Measurements from ENCODE around the gene LIMS2.

GRCh38 chr2:127649100-127649611 lies 26.2 kb downstream of the LIMS2 start:
- no peak for TF ChIP-seq CTCF (IDR thresholded peaks at IDR 0.05)
- no peak for TF ChIP-seq POLR2A (IDR thresholded peaks at IDR 0.05; ENCODE audit: low read depth)
- TF ChIP-seq POLR2AphosphoS5 (IDR thresholded peaks at IDR 0.05) = no peak
- no peak for TF ChIP-seq EP300 (IDR thresholded peaks at IDR 0.05)
